ENCODE results near the gene CDKAL1.

GRCh38 chr6:20868397-20869096 lies 334.3 kb downstream of the CDKAL1 start:
- TF ChIP-seq CTCF (IDR thresholded peaks at IDR 0.05) (no peak), POLR2A (IDR thresholded peaks at IDR 0.05) (no peak), POLR2AphosphoS5 (IDR thresholded peaks at IDR 0.05) (no peak)
